Fibroblast of skin of right quadriceps (primary cell): ENCODE measurements around the gene NVL.
A peak's percentile ranks its signal among the peaks of the same experiment; 100 is the strongest.
"Not testable (repeated sequence)": the region's sequence is repeated elsewhere in the genome, so short reads cannot be mapped to it uniquely, and the experiment has no call there.

Source experiments
- DNase-seq: peaks from one replicate; pipeline ENCODE4 v3.0.0-alpha.2; 2013

Gene NVL

DNA sequence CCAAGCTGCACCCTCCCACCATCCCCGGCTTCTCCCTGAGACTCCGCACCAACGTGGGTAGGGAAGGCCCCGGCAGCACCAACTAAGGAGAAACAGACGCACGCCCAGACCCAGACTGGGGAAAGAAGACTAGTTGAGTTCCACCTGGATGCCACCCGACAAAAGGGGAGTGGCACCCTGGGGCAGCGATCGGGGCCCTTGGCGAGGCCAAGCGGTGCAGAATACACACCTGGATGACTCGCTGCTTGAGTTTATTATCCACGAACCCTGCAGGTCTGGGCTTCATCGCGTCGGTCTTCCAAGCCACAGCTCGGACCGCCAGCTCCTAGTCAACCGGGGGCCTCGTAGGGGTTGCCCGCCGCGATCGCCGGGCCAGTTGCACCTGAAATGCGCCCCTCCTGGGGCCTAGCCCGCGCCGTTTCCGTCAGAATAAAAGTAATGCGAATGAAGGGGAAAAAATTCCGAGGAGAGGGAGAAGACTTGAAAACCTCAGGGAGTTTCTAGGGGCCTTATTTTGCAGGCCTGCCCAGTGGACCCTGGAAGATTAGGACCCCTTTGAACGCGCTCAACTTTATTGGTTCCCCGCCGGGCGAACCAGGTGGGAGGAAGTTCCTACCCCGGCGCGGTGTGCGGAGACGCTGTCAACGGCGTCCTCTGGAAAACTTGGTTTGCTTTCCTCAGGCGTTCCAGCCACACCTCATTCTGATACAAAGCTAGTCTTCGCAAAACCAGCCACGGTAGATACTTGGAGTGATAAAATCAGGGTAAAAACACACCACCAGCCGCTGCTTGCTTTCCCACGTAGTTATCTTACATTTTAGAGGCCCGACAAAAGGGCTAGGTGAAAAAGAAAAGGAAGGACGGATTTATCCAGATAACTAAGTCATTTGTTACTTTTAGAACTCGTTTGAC, at the start of gene NVL:
Gene NVL (minus strand): TSS at position 331 of the 912 bp plus-strand sequence. CDS start 45 bp downstream, at position 286.
- peak; percentile 89 for DNase-seq

DNA sequence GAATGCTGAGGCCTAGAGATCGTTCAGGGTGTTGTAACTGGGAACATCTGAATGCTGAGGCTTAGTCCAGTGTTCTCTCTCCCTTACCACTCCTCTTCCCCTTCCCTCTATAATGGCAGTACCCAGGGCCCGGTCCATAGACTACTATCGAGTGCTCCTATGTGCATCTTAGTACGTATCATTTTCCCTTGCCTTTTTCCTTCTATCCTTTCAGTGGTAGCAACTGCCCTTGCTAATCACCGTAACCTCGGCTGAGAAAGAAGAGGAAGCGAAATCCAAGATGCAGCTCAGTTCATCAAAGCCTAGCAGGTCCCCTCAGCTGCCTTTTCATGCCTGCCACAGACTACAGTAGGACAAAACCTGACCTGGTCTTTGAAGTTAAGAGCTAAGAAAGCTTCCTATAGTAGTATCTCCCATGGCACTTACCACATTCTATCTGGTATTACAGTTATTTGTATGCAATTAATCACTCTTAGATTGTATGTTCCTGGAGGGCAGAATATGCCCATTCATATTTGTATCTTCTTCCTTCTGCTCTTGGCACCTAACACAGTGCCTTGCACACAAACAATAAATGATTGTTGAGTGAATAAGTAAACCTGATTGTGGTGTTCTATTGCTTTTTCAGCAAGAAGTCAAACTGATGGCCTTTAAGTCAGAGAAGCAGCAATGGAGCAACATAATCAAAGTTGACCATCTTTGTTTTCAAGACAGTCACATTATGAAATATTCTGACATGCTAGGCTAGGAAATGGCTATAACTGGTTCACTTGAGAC, 49.1 kb upstream of the NVL start:
- no peak for DNase-seq

DNA sequence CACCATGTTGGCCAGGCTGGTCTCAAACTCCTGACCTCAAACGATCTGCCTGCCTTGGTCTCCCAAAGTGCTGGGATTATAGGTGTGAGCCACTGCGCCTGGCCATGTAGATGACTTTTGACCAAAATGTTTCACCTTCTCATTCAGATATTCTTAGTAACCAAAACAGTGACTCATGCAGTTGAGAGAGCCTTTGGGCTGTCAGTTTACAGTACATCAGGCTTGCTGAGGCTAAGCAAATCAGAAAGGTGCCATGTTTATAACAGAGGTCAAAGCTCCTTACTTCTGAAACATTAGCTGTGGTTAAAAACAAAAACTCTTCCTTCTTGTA, 47.7 kb upstream of the NVL start:
- DNase-seq, result peak; percentile 20

DNA sequence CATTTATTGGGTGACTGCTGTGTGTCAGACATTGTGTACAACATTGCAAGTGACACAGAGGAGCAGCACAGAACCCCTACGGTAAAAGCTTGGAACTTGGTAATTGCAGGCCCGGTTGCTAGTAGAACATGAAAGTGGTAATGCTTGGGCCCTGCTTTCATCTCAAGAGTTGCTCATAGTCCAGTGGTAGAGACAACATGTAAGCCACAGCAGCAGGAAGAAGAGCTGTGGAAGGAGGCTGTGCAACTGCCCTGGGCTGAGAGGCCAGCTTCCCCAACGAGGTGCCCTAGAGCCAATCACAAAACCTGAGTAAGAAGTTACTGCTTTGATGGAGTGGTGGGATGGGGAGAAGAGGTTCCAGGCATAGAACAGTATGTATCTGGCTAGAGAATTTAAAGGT, 45.1 kb upstream of the NVL start:
- DNase-seq, result no peak

DNA sequence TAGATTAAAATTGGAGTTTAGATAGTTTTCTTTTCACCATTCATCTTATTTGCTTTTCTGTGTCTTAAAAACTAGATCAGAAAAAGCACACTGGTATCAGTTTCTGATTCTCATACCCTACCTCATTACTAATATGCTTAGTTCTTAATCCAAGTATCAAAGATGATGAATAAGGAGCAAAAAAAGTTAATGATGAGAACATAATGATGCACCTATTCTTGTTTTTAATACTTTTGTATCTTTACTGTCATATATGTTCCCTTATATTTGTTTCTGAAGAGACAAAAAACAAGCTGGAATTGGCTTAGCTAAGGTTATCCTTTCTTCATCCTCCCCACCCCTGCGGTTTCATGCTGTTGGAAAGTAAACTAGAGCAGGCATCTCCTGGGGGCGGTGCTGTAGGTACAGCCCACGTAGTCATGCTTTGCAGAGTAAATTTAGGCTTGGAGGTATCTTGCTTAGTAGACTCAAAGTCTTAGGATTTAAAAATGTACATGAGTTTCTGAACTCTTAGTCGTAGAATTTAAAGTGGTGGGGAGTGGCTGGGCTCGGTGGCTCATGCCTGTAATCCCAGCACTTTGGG, 43.1 kb upstream of the NVL start:
- DNase-seq, result no peak

DNA sequence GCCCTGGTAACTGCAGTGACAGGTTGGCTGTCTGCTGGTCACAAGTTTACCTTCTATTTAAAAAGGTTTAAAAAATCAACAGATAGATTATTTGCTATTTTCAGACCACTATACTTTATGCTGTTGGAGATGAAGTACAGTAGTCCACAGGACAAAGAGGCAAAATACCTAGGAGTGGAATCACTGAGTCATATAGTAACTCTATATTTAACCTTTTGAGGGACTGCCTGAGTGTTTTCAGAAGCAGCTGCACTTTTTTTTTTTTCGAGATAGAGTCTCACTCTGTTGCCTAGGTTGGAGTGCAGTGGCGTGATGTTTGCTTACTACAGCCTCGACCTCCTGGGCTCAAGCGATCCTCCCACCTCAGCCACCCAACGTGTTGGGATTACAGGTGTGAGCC, 38.4 kb upstream of the NVL start:
- no peak for DNase-seq

DNA sequence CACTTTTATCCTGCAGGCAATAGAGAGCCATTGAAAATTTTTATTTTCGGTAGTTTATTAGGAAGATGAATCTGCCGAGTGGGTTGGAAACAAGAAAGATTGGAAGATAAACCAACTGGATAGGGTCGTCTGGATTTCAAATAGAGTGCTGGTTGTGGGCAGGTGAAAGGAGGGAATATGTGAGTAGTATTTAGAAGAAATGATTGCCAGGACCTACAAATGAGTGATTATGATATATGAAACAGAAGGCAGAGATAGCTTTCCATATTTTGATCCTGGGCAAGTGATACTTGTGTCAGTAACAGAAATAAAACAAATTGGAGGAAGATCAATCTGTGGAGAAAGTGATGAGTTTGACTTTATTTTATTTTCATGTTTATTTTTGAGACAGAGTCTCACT, 29.2 kb upstream of the NVL start:
- DNase-seq, result no peak

DNA sequence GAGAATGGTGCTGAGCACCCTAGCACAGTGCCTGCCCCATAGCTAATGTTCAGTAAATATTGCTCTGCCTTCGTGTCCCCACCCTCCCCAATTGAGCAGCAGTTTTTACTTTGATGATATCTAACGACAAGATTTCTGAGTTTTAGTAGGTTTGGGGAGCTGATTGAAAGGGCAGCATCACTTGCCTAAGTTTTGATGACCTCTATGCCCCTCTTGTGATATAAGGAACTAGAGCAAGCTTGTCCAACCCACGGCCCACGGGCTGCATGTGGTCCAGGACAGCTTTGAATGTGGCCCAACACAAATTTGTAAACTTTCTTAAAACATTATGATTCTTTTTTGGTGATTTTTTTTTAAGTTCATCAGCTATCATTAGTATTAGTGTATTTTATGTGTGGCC, 28.3 kb upstream of the NVL start:
- DNase-seq, result no peak

DNA sequence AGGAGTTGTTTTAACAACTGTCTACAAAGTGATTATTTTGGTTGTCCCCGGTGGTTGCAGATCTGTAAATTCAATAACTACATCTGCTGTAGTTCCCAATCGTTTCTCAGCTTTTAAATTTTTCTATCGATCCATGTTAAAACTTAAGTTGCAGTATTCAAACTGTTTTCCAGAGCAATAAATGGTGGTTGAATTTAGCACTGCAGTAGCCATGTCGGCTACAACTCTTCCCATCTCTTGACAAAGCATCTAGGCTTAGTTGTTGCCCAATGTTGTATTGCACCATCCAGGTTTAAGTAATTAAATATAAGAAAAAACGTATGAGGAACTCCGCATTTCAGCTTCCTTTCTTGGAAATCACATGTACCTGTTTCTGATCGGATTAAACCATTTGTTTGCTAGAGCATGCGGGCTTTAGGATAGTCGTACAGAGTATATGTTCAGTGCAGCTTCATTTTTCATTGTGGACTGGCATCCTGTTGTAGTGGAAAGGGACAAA, 27.7 kb upstream of the NVL start:
- peak; percentile 42 for DNase-seq

DNA sequence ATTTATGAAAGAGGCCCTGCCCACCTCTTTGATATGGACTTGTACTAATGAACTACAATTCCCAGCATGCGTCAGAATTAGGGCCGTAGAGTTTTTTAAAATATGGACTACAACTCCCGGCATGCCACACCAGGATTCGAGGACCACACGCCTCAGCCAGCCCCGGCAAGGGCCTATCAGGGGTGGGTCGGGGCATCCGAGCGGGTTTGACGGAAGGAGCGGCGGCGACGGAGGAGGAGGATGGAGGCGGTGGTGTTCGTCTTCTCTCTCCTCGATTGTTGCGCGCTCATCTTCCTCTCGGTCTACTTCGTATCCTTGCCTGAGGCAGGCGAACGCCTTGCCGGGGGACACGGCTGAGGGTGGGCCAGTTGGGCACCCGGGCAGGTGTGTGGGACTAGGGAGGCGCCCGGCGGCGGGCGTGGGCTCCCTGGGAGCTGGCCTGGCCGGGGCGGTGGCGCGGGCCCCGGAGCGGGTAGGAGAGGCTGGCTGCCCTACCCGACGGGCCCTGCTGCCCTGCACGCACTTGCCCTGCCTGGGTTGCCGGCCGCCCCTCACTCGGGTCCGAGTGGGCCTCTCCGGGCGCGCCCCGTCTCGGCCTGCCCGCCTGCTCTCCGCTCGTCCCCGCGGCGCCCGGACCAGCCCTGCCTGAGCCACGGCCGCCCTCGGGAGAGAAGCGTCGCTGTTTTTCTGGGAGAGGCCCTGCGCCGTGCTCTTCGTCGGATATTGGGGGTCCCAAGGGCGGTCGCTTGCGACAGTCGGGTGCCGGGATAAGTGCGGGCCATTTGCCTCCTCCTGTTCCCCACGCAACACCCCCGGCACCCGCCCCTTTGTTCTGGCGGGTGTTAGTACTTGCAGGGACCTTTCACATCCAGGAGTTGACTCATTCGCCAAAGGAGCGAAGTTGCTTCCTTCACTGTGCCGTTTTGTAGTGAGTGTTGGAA, 27.0 kb upstream of the NVL start, which contains the start of gene CNIH4:
Gene CNIH4 (plus strand): TSS at position 195 of the 941 bp plus-strand sequence. CDS start 46 bp downstream, at position 241.
- DNase-seq, result peak; percentile 95

DNA sequence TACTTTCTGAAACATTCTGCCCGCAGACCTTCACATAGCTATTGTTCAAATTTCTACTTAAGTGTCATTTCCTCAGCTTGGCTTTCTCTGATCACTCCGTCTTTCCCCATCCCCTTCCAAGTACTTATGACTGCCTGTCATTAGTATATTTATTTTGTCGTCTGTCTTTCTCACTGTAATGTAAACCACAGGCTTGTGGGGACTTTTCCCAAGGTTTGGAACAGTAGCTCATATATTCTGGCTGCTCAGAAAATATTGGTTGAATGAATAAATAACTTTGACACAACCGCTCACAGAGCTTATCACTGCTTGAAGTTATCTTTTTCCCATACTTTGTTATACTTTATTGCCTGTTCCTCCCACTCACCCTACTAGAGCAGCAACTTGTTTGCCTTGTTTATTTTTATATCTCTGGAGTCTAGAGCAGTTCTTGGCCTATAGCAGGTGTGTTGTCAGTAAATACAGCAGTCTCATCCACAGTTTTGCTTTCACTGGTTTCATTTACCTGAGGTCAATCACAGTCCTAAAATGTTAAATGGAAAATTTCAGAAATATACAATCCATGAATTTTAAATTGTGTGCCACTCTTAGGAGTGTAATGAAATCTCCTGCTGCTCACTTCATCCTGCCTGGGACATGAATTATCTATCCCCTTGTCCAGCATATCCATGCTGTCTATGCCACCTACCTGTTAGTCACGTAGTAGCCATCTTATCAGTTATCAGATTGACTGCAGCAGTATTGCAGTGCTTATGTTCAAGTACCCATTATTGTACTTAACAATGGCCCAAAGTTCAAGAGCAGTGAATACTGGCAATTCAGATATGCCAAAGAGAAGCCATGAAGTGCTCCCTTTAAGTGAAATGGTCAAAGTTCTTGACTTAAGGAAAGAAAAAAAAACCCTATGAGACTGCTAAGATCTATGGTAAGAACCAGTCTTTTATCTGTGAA, 24.3 kb upstream of the NVL start:
- no peak for DNase-seq

DNA sequence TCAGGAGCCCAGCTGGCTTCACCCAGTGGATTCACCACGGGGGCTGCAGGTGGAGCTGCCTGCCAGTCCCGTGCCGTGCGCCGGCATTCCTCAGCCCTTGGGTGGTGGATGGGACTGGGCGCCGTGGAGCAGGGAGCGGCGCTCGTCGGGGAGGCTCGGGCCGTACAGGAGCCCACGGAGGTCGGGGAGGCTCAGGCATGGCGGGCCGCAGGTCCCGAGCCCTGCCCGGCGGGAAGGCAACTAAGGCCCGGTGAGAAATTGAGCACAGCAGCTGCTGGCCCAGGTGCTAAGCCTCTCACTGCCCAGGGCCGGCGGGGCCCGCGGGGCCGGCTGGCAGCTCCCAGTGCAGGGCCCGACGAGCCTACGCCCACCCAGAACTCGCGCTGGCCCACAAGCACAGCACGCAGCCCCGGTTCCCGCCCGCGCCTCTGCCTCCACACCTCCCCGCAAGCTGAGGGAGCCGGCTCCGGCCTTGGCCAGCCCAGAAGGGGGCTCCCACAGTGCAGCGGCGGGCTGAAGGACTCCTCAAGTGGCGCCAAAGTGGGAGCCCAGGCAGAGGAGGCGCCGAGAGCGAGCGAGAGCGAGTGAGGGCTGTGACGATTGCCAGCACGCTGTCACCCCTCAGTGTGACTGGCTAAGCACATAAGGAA, 22.6 kb upstream of the NVL start:
- DNase-seq, result not testable (repeated sequence)

DNA sequence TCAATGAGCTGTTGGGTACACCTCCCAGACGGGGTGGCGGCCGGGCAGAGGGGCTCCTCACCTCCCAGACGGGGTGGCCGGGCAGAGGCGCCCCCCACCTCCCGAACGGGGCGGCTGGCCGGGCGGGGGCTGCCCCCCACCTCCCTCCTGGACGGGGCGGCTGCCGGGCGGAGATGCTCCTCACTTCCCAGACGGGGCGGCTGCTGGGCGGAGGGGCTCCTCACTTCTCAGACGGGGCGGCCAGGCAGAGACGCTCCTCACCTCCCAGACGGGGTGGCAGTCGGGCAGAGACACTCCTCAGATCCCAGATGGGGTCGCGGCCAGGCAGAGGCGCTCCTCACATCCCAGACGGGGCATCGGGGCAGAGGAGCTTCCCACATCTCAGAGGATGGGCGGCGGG, 19.7 kb upstream of the NVL start:
- DNase-seq, result not testable (repeated sequence)

DNA sequence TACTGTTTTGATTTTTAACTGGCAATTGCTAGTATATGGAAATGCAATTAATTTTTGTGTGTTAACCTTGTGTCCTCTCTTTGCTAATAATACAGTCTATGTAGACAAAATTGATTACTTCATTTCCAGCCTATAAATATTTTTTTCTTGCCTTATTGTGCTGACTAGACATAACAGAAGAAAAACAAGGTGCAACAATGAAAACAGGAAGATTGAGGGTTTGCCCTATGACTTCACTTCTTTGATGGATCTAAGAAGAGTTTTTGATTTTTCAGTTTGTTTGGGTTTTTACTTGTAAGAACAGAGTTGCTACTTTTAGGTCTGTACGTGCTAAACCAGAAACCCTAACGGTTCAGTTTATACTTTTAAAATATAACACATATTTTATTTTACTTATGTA, 18.2 kb upstream of the NVL start:
- DNase-seq, result no peak

DNA sequence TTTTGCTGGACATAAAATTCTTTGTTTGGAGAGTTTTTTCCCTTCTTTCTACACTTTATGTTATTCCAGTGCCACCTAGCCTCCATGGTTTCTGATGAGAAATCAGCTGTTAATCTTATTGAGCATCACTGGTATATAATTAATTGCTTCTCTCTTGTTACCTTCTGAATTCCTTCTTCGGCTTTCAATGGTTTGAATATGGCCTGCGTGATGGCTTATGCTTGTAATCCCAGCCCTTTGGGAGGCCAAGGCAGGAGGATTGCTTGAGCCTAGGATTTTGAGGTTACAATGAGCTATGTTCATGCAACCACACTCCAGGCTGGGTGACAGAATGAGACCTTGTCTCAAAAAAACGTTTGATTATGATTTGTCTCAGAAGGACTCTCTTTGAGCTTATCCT, 13.7 kb upstream of the NVL start:
- DNase-seq, result no peak

DNA sequence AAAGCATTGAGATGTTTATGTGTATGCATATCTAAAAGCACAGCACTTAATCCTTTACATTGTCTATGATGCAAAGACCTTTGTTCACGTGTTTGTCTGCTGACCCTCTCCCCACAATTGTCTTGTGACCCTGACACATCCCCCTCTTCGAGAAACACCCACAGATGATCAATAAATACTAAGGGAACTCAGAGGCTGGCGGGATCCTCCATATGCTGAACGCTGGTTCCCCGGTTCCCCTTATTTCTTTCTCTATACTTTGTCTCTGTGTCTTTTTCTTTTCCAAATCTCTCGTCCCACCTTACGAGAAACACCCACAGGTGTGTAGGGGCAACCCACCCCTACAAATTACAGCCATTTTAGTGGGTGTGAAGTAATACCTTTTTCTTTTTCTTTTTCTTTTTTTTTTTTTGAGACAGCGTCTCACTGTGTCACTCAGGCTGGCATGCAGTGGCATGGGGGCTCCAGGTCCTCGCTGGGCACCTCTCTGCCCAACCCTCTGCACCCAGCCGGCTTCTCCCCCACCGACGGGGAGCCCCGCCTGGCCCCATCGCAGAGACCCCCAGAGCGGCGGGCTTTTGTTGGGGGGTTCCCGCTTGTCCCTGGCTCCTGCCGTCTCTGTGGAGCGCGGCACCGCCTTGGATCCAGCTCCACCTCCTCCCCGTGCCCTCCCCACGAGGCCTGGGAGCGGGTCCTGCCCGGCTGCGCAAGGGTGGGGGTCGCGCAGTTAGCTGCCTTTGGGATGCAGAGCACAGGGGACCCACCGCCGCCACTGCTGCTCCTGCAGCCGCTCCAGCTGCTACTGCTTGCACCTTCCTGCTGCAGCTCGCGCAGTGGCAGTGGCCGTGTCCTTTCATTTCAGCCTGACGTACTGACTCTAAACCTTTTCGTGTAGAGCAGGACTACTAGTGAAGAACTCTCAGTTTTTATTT, 10.7 kb upstream of the NVL start:
- DNase-seq, result not testable (repeated sequence)

DNA sequence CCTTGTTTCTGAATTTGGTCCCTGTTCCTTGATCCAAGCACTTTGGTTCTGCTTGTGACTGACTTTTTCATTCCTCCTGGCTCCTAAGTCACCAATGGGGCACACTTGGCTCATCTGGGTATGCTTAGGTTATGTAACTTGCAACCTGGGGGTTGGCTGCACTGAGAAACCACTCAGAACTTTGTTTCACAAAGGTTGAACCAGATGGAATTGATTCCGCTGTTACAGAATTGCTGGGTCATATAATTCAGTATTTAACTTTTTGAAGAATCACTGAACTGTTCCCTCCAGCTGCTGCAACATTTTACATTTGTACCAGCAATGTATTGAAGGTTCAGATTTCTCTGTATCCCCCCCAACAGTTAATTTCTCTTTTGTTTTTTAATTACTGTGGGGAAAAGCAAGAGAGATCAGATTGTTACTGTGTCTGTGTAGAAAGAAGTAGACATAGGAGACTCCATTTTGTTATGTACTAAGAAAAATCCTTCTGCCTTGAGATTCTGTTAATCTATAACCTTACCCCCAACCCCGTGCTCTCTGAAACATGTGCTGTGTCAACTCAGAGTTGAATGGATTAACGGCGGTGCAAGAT, 9.6 kb upstream of the NVL start:
- no peak for DNase-seq

DNA sequence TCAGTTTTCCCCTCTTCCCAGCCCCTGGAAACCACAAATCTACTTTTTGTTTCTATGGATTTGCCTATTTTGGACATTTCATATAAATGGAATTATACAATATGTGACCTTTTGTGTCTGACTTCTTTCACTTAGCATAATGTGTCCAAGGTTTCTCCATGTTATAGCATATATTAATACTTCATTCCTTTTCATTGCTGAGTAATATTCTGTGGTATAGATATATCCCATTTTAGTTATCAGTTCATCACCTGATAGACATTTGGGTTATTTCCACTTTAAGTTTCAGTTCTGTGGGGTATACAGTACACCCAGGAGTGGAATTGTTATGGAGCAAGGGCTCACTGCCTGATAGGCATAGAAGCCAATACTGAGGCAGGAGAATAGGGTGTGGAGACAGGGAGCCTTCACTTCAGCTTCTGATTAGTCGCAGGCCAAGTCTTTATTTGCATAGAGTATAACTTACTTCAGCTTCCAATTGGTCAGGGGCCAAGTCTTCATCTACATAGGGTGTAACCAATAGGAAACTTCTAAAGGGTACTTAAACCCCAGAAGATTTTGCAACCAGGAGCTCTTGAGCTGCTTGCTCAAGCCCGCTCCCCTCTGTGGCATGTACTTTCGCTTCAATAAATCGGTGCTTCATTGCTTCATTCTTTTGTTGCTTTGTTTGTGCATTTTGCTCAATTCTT, 8.3 kb upstream of the NVL start:
- DNase-seq, result no peak
